GM19467 (cell line): ENCODE data around the gene BMP8A.
"Not testable (repeated sequence)": the region's sequence is repeated elsewhere in the genome, so short reads cannot be mapped to it uniquely, and the experiment has no call there.

Experiments
- ATAC-seq: cut with Tn5 transposase; IDR thresholded peaks from one replicate; pipeline ENCODE4 v1.9.1; 2021; ENCODE audit warnings: mild to moderate bottlenecking, moderate library complexity; ENCODE audit not compliant: unreplicated experiment

The BMP8A gene

GRCh38 chr1:39504436-39504835 lies 13.0 kb downstream of the BMP8A start:
- not testable (repeated sequence) for ATAC-seq

- no peak for ATAC-seq
Measured at GRCh38 chr1:39505289-39505688, 13.9 kb downstream of the BMP8A start.

- no peak for ATAC-seq
Measured at GRCh38 chr1:39507230-39507928, 15.9 kb downstream of the BMP8A start.

GRCh38 chr1:39508266-39508665 lies 16.8 kb downstream of the BMP8A start:
- no peak for ATAC-seq

GRCh38 chr1:39508857-39509305 lies 17.4 kb downstream of the BMP8A start:
- peak; percentile 19 for ATAC-seq

- ATAC-seq, result peak; percentile 48
Measured at GRCh38 chr1:39509360-39510009, 18.0 kb downstream of the BMP8A start.

- ATAC-seq, result not testable (repeated sequence)
Measured at GRCh38 chr1:39510570-39511186, 19.2 kb downstream of the BMP8A start.

- ATAC-seq, result not testable (repeated sequence)
Measured at GRCh38 chr1:39511477-39511876, 20.0 kb downstream of the BMP8A start.

DNA sequence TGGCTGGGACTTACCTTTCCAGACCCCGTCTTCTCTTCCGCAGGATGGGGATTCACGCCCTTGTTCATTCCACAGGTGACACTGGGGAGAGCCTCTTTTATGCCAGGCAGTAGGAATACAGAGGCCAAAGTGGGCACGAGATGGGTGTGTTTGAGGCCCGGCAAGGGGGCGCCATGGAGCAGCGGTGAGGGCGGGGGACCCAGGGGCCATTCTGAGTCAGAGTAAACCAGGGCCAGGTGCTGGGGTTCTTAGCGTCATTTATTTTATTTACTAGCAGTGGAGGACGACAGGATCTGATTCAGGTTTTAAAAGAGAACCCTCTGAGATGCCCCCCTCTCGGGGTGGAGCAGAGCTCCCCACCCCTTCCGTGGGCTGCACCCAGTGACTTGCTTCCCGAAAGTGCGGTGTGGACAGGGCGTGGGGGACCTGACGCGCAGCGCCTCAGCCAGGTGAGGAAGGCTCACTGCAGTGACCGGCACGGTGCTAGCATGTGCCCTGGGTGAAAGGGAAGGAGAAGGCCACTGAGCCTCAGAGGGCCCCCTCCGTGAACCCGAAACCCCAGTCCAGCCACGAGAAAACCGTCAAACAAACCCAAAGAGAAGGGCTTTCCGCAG lies 20.9 kb downstream of the BMP8A start:
- ATAC-seq, result not testable (repeated sequence)

DNA sequence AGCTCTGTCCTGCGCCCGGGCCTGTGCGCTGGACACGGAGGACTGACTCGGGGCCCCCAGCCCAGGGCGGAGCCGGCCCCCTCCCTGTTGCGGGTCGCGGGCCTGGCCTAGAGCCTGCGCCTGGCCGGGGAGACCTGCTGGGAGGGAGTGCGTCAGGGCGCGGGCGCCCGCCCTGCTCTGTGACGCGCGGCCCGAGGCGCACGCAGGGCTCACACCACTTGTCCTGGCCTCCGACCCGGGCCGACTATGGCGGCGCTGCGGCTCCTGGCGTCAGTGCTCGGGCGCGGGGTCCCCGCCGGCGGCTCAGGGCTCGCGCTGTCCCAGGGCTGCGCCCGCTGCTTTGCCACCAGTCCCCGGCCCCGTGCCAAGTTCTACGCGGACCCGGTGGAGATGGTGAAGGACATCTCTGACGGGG lies 23.3 kb downstream of the BMP8A start:
- ATAC-seq, result not testable (repeated sequence)

- not testable (repeated sequence) for ATAC-seq
Measured at GRCh38 chr1:39515131-39516086, 24.0 kb downstream of the BMP8A start.

DNA sequence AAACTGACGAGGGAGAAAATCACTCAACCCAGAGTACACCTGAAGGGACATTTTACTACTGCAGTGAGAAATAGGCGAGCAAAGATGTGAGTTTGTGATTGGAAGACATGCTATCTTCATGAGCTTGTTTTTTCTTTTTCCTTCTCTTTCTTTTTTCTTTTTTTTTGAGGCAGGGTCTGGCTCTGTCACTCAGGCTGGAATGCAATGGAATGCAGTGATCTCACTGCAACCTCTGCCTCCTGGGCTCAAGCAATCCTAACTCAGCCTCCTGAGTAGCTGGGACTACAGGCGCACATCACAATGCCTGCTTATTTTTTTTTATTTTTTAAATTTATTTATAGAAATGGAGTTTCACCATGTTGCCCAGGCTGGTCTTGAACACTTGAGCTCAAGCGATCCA lies 25.4 kb downstream of the BMP8A start:
- ATAC-seq, result not testable (repeated sequence)

DNA sequence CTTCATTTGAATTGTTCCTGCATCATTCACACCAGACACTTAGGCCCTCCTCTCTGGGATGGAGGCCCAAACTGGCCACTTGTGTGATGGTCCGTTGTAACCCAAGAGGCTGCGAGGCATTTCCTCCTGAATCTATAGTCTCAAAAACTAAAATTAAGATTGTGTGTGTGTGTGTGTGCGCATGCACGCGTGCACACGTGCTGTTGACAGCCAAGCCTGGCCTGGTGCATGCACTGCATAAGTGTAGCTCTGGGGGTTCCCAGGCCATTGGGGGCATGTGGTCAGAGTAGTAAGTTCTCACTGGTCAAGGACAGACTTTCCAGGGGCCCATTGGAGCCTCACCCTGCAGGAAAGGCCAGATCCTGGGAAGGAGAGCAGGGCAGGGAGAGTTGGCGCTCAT lies 26.5 kb downstream of the BMP8A start:
- not testable (repeated sequence) for ATAC-seq

DNA sequence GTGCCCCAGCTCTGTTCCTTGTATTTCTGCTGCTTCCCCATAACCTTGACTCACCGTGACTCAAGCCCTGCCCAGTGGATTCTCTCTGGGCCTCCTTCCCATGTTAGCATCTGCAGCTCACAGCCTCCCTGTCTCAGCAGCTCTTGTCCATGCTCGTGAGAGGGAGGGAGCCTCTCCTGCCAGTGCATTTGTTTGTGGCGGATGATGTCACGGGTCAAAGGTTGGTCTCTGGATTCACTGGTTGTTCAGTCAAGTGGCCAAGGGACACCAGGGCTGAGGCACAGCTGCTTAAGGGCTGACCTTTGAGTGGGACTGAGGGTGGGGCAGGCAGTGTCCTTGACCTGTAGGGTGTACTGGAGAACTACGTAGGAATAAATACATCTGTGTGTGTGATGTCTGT lies 27.9 kb downstream of the BMP8A start:
- ATAC-seq, result not testable (repeated sequence)

DNA sequence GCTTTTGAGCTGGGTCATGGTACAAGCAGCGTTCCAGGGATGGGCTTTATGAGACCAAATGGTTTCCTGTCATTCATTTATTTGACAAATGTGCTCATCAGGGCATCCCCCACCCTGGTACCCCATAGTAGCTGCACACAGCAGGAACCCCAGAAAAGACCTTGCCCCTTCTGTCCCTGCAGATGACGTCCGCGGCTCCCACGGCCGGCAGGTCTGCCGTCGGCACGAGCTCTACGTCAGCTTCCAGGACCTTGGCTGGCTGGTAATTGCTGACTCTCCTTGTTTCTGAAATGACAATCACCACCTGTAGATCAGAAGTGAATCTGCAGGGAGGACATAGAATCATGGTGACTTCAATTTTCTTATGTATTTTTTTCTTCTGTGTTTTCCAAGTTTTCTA lies 30.8 kb downstream of the BMP8A start:
- ATAC-seq, result not testable (repeated sequence)

GRCh38 chr1:39522661-39523567 lies 31.5 kb downstream of the BMP8A start:
- no peak for ATAC-seq

DNA sequence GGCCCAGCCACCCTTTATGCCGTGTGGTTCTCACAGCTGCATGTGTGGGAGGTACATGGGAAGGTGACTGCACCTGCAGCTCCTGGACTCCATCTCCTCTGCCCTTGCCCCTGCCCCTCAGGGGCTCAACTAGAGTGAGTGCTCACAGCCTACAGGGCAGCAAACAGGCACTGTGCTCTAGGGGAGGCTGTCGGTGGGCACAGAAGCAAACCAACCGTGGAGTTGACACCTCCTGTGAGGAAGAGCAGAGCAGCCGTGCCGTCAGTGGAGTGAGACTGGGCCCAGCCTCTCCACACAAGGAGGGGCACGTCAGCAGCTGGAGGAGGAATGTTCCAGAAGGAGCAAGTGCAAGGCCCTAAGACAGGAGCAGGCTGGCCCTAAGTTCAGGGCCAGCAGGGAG lies 32.7 kb downstream of the BMP8A start:
- no peak for ATAC-seq

DNA sequence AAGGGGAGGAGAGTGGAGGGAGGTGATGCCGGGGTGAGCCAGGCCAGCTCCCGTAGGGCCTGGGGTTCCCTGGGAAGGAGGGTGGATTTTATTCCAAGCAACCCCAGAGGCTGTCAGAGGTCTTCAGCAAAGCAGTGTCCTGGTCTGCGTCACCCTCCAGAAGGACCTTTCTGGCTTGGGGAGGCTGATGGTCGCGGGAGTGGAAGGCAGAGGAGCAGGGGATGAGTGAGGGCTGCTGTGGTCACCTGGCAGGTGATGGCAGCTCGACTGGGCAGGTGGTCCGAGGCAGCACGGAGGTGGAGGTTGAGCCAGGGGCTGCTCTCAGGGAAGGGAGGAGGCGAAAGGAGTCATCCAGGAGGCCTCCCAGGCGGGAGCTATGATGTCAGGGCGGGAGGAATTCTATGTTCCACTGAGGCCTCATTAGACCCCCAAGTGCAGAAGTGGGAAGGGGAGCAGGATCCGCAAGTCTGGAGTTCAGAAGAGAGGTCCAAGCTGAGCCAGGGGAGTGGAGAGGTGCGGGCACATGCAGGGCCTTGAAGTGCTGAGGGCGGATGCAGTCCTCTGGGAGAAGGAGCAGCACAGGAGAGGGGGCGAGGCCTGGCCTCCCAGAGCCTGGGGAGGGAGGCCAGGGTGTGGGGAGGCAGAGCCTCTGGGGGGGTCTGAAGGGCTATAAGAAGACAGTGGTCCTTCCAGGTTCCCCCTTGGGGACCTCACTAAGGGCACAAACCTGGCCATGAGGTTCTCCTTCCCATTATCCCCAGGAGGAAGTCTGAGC lies 33.3 kb downstream of the BMP8A start:
- no peak for ATAC-seq
